CD1c-positive myeloid dendritic cell (primary cell): Measurements from ENCODE around the gene OOSP4A.
A peak's percentile ranks its signal among the peaks of the same experiment; 100 is the strongest.
"Not testable (repeated sequence)": the region's sequence is repeated elsewhere in the genome, so short reads cannot be mapped to it uniquely, and the experiment has no call there.

Experiments used
- DNase-seq: peaks from one replicate; pipeline ENCODE4 v3.0.0-alpha.2; 2016; ENCODE audit errors: extremely low spot score

The OOSP4A gene

GRCh38 chr11:59981106-59981770 lies 17.4 kb downstream of the OOSP4A start:
- no peak for DNase-seq

- not testable (repeated sequence) for DNase-seq
Observed at GRCh38 chr11:59982037-59982436, 18.2 kb downstream of the OOSP4A start.

- DNase-seq, result no peak
Observed at GRCh38 chr11:59983212-59983611, 19.4 kb downstream of the OOSP4A start.

GRCh38 chr11:59984368-59984767 lies 20.5 kb downstream of the OOSP4A start:
- no peak for DNase-seq

- no peak for DNase-seq
Observed at GRCh38 chr11:59990421-59990820, 26.6 kb downstream of the OOSP4A start.

- DNase-seq, result no peak
Observed at GRCh38 chr11:59992425-59992824, 28.6 kb downstream of the OOSP4A start.

- DNase-seq, result no peak
Observed at GRCh38 chr11:59997800-59998199, 34.0 kb downstream of the OOSP4A start.

- peak; percentile 6 for DNase-seq
Observed at GRCh38 chr11:59999691-60000090, 35.9 kb downstream of the OOSP4A start.

GRCh38 chr11:60003729-60004128 lies 39.9 kb downstream of the OOSP4A start:
- DNase-seq, result no peak

GRCh38 chr11:60005360-60005759 lies 41.5 kb downstream of the OOSP4A start:
- no peak for DNase-seq

- DNase-seq, result no peak
Observed at GRCh38 chr11:60016881-60017280, 53.0 kb downstream of the OOSP4A start, which contains the start of gene OOSP4B. Gene OOSP4B, plus strand, starts transcription at chr11:60017181.

GRCh38 chr11:60018058-60018457 lies 54.2 kb downstream of the OOSP4A start:
- no peak for DNase-seq
